Epithelial cell of esophagus (primary cell): ENCODE measurements around the gene CTSZ.
"Not testable (repeated sequence)": the region's sequence is repeated elsewhere in the genome, so short reads cannot be mapped to it uniquely, and the experiment has no call there.

ENCODE experiments used
- DNase-seq: peaks from one replicate; pipeline ENCODE4 v3.0.0; 2010; ENCODE audit warnings: low read depth
- H3K4me3 ChIP-seq: 2 replicates; pipeline ENCODE4 v1.5.1; 2011; ENCODE audit warnings: mild to moderate bottlenecking, low read length, control low read depth
- CTCF ChIP-seq: IDR thresholded peaks from 2 replicates; pipeline ENCODE4 v1.5.1; 2011; ENCODE audit warnings: low read depth, mild to moderate bottlenecking, low read length, control low read depth, inconsistent platforms; ENCODE audit not compliant: insufficient read depth; ENCODE audit errors: missing control alignments

The CTSZ gene

GRCh38 chr20:58969439-58969838 is 37.6 kb downstream of the CTSZ start:
- TF ChIP-seq CTCF = no peak
- no peak overlapping the region for H3K4me3 ChIP-seq
- no peak for DNase-seq

DNA sequence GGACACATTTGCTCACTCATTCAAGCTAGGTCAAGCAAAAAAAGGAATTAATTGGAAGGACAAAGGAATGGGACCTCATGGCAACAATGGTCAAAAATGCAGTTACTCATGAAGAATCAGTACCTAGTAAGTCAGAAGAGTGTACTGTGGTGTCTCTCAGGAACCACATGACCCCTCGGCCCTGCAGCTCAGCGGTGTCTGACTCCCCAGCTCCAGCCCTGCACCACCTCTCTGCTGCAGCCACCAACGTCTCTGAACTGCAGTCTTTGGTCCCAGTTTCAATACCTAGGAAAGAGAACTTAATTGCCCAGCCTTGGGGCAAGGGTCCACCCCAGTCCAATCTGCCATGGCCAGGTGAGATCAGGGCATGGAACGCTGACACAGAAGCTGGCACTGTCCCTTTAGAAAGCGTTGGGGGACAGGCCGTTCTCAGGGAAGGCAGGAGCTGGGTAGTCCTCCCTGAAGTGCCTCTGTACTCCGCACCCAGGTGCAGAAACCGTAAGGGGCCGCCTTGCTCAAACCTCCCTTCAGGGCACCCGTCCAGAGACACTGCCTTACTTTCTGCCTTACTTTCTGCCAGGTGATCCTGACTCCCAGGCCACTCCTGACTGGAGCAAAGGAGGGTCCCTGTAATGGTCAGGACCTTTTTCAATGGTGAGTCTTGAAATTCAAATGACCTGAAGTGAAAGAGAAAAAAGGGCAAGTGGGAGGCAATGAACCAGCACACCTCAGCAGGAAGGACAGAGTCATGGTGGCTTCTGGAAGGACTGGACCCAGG is 39.2 kb downstream of the CTSZ start:
- DNase-seq = no peak
- no peak overlapping the region for H3K4me3 ChIP-seq
- no peak for TF ChIP-seq CTCF

- H3K4me3 ChIP-seq = no peak overlapping the region
- no peak for TF ChIP-seq CTCF
- DNase-seq = no peak
Measured at GRCh38 chr20:58965270-58966064, 41.6 kb downstream of the CTSZ start.

DNA sequence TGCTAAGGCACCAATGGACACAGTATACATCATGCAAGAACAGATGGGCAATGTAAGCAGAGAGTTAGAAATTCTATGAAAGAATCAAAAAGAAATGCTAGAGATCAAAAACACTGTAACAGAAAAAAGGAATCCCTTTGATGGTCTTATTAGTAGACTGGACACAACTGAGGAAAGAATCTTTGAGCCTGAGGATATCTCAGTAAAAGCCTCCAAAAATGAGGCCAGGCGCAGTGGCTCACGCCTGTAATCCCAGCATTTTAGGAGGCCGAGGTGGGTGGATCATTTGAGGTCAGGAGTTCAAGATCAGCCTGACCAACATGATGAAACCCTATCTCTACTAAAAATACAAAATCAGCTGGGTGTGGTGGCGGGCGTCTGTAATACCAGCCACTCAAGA is 43.1 kb downstream of the CTSZ start:
- not testable (repeated sequence) for DNase-seq, H3K4me3 ChIP-seq

DNA sequence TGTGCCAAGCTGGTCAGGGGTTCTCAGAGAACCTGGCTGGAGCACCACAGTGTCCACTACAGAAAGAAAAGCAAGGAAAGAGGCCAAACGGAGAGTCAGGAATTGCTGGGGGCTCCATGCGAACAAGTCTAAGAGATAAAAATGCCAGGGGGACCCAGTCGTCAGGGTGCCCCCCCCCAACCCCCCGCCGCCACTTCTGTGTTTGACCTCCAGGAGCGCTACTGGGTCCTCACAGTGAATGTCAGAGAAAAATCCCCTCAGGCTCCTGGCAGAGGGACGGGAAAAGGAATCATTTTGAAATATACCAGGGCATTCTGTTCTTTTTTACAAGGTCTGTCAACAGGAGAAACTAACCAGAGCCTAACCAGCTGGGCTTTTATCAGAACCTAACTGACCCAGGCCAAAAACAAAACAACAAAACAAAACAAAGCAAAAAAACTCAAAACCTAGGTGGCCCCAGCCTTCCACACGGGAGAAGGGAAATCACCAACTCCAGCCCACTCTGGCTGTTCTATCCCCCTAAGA is 43.9 kb downstream of the CTSZ start:
- no peak overlapping the region for H3K4me3 ChIP-seq
- no peak for DNase-seq
- TF ChIP-seq CTCF = no peak

- no peak for TF ChIP-seq CTCF
- no peak for DNase-seq
Measured at GRCh38 chr20:58959652-58960051, 47.4 kb downstream of the CTSZ start.

GRCh38 chr20:58956078-58956477 is 51.0 kb downstream of the CTSZ start:
- TF ChIP-seq CTCF = no peak
- DNase-seq = no peak
- no peak overlapping the region for H3K4me3 ChIP-seq

More at GRCh38 chr20:58959652-58960051, 47.4 kb downstream of the CTSZ start:
- H3K4me3 ChIP-seq = no peak overlapping the region
